Liver (tissue), 3 donors: ENCODE measurements around the gene LMTK2.

Source experiments
- EGR1 ChIP-seq, 2 donors: IDR thresholded peaks; 2 replicates each; pipeline ENCODE4 v1.6.1; 2016 to 2018; ENCODE audit warnings: antibody characterized with exemption in 2 of 2, low read depth in 2 of 2
- GABPA ChIP-seq, 2 donors: IDR thresholded peaks in 1 of 2; conservative IDR thresholded peaks in 1 of 2; 2 replicates each; pipeline ENCODE4 v1.6.1; 2016; ENCODE audit warnings: antibody characterized with exemption in 2 of 2, mild to moderate bottlenecking in 1 of 2, moderate library complexity in 1 of 2
- HNF4A ChIP-seq, 2 donors: conservative IDR thresholded peaks; 2 replicates each; pipeline ENCODE4 v1.6.1; 2016; ENCODE audit warnings: antibody characterized with exemption in 2 of 2, mild to moderate bottlenecking in 2 of 2
- MAX ChIP-seq: IDR thresholded peaks from 2 replicates; pipeline ENCODE4 v1.6.1; 2016; ENCODE audit warnings: antibody characterized with exemption
- NR2F2 ChIP-seq: IDR thresholded peaks from 2 replicates; pipeline ENCODE4 v1.6.1; 2016; ENCODE audit warnings: antibody characterized with exemption
- RAD21 ChIP-seq, 2 donors: IDR thresholded peaks; 2 replicates each; pipeline ENCODE4 v1.6.1; 2016; ENCODE audit warnings: antibody characterized with exemption in 2 of 2, mild to moderate bottlenecking in 2 of 2
- REST ChIP-seq: IDR thresholded peaks from 2 replicates; pipeline ENCODE4 v1.6.1; 2016; ENCODE audit warnings: antibody characterized with exemption, mild to moderate bottlenecking
- RXRA ChIP-seq, 2 donors: IDR thresholded peaks; 2 replicates each; pipeline ENCODE4 v1.6.1; 2017 to 2018; ENCODE audit warnings: antibody characterized with exemption in 2 of 2, mild to moderate bottlenecking in 1 of 2
- TAF1 ChIP-seq: conservative IDR thresholded peaks from 2 replicates; pipeline ENCODE4 v1.6.1; 2016; ENCODE audit warnings: antibody characterized with exemption, mild to moderate bottlenecking
- YY1 ChIP-seq: IDR thresholded peaks from 2 replicates; pipeline ENCODE4 v1.6.1; 2016; ENCODE audit warnings: antibody characterized with exemption, mild to moderate bottlenecking
- TF ChIP-seq, protein P1 (sequence below): fragments of 150-350 bp; IDR thresholded peaks from 2 replicates; pipeline ENCODE4 v1.5.1; 2017; ENCODE audit warnings: improper control_type of control experiment, low read depth, low read length; ENCODE audit not compliant: missing input control
- TF ChIP-seq, protein P2 (sequence below): IDR thresholded peaks from 2 replicates; pipeline ENCODE4 v1.6.1; 2016; ENCODE audit warnings: antibody characterized with exemption
- donor health status: healthy.
- donor health status: healthy.

GRCh38 chr7:98233219-98234070 is 126.8 kb downstream of the LMTK2 start:
- TF ChIP-seq, protein P1, sequence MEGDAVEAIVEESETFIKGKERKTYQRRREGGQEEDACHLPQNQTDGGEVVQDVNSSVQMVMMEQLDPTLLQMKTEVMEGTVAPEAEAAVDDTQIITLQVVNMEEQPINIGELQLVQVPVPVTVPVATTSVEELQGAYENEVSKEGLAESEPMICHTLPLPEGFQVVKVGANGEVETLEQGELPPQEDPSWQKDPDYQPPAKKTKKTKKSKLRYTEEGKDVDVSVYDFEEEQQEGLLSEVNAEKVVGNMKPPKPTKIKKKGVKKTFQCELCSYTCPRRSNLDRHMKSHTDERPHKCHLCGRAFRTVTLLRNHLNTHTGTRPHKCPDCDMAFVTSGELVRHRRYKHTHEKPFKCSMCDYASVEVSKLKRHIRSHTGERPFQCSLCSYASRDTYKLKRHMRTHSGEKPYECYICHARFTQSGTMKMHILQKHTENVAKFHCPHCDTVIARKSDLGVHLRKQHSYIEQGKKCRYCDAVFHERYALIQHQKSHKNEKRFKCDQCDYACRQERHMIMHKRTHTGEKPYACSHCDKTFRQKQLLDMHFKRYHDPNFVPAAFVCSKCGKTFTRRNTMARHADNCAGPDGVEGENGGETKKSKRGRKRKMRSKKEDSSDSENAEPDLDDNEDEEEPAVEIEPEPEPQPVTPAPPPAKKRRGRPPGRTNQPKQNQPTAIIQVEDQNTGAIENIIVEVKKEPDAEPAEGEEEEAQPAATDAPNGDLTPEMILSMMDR, result no peak
- TF ChIP-seq YY1, result no peak
- TF ChIP-seq RAD21 (IDR thresholded peaks at IDR 0.05), result no peak
- no peak for TF ChIP-seq GABPA (IDR thresholded peaks at IDR 0.05 in 1 of 2, conservative IDR thresholded peaks at IDR 0.05 in 1 of 2)
- TF ChIP-seq NR2F2, result no peak
- no peak for TF ChIP-seq MAX
- TF ChIP-seq EGR1 (IDR thresholded peaks at IDR 0.05; ENCODE audit: low read depth in 2 of 2), result no peak
- TF ChIP-seq REST, result no peak
- TF ChIP-seq TAF1, result no peak
- TF ChIP-seq, protein P2, sequence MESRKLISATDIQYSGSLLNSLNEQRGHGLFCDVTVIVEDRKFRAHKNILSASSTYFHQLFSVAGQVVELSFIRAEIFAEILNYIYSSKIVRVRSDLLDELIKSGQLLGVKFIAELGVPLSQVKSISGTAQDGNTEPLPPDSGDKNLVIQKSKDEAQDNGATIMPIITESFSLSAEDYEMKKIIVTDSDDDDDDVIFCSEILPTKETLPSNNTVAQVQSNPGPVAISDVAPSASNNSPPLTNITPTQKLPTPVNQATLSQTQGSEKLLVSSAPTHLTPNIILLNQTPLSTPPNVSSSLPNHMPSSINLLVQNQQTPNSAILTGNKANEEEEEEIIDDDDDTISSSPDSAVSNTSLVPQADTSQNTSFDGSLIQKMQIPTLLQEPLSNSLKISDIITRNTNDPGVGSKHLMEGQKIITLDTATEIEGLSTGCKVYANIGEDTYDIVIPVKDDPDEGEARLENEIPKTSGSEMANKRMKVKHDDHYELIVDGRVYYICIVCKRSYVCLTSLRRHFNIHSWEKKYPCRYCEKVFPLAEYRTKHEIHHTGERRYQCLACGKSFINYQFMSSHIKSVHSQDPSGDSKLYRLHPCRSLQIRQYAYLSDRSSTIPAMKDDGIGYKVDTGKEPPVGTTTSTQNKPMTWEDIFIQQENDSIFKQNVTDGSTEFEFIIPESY, result no peak
- no peak for TF ChIP-seq RXRA (IDR thresholded peaks at IDR 0.05)
- TF ChIP-seq HNF4A (conservative IDR thresholded peaks at IDR 0.05), result no peak
